H1 (cell line): ENCODE data around the gene C20orf202. TPM values are rescaled to one million over a fixed set of nuclear protein-coding genes. Genes with fewer than 3 reads are reported as not detected.

ENCODE experiments used
- CTCF ChIA-PET: fragments of 300-600 bp; sonication (Branson Sonifier 250); formaldehyde crosslinking; loops from one replicate; lab custom pipeline; 2021; ENCODE audit not compliant: partially characterized antibody; lab: Charles Lee
- POLR2A ChIA-PET: fragments of 300-600 bp; sonication (Branson Sonifier 250); formaldehyde crosslinking; loops from one replicate; lab custom pipeline; 2021; ENCODE audit warnings: inconsistent platforms; ENCODE audit not compliant: partially characterized antibody; lab: Charles Lee
- DNase-seq, 2 experiments: peaks; one replicate each; pipeline versions ENCODE4 v3.0.0 to v3.0.0-alpha.2; 2010 to 2022; ENCODE audit warnings: low spot score in 2 of 2, low read depth in 1 of 2, mixed read lengths in 1 of 2
- FAIRE-seq: peaks from 2 replicates; lab custom pipeline; 2011; peaks lifted over from hg19 to GRCh38; lab: Jason Lieb, UNC
- H2AFZ ChIP-seq: 2 replicates; pipeline ENCODE4 v1.8.1; 2012; ENCODE audit warnings: low read length, inconsistent platforms
- H2AK5ac ChIP-seq: 2 replicates; pipeline ENCODE4 v1.6.1; 2013; ENCODE audit warnings: low read depth, low read length
- H2BK120ac ChIP-seq: replicated peaks from 2 replicates; pipeline ENCODE3; 2013; ENCODE audit warnings: low read depth, low read length, inconsistent platforms
- H2BK12ac ChIP-seq: 2 replicates; pipeline ENCODE4 v1.6.1; 2013; ENCODE audit warnings: low read depth, low read length
- H2BK15ac ChIP-seq: 2 replicates; pipeline ENCODE4 v1.6.1; 2013; ENCODE audit warnings: low read length
- H2BK20ac ChIP-seq: 2 replicates; pipeline ENCODE4 v1.6.1; 2013; ENCODE audit warnings: low read length
- H2BK5ac ChIP-seq: 2 replicates; pipeline ENCODE4 v1.6.1; 2013; ENCODE audit warnings: low read depth, low read length
- H3K14ac ChIP-seq: 2 replicates; pipeline ENCODE4 v1.6.1; 2013; ENCODE audit warnings: inconsistent platforms; ENCODE audit not compliant: insufficient read length
- H3K18ac ChIP-seq: 2 replicates; pipeline ENCODE4 v1.6.1; 2013; ENCODE audit warnings: low read length; ENCODE audit errors: extremely low read depth
- H3K23ac ChIP-seq: 2 replicates; pipeline ENCODE4 v1.6.1; 2013; ENCODE audit warnings: inconsistent platforms; ENCODE audit not compliant: insufficient read length
- H3K23me2 ChIP-seq: 2 replicates; pipeline ENCODE4 v1.6.1; 2013; ENCODE audit warnings: low read depth, low read length
- H3K27ac ChIP-seq: 2 replicates; pipeline ENCODE4 v1.6.1; 2011; ENCODE audit warnings: low read depth, low read length, inconsistent platforms
- H3K27me3 ChIP-seq, 4 experiments: replicated peaks in 1 of 4; 1 replicate in 1 of 4; 2 replicates in 3 of 4; pipeline versions ENCODE4 v1.6.1 to v1.8.1; 2011 to 2013; ENCODE audit warnings: low read length in 3 of 4, mild to moderate bottlenecking in 3 of 4, inconsistent platforms in 2 of 4, mixed read lengths in 2 of 4, moderate library complexity in 1 of 4; ENCODE audit not compliant: control insufficient read depth in 3 of 4, insufficient read depth in 3 of 4; ENCODE audit errors: extremely low read depth in 1 of 4
- H3K36me3 ChIP-seq, 4 experiments: 2 replicates each; pipeline versions ENCODE4 v1.6.1 to v1.8.1; 2011 to 2013; ENCODE audit warnings: mild to moderate bottlenecking in 4 of 4, low read length in 3 of 4, moderate library complexity in 2 of 4, control low read depth in 1 of 4, inconsistent platforms in 1 of 4; ENCODE audit not compliant: insufficient read depth in 4 of 4, control insufficient read depth in 2 of 4
- H3K4ac ChIP-seq: replicated peaks from 2 replicates; pipeline ENCODE3; 2013; ENCODE audit warnings: low read length, low read depth, mixed read lengths, inconsistent platforms; ENCODE audit not compliant: insufficient read length
- H3K4me1 ChIP-seq, 4 experiments: replicated peaks in 1 of 4; 1 replicate in 1 of 4; 2 replicates in 3 of 4; pipeline versions ENCODE4 v1.6.1 to v1.8.1; 2011 to 2013; ENCODE audit warnings: low read length in 3 of 4, inconsistent platforms in 2 of 4, mixed read lengths in 1 of 4; ENCODE audit not compliant: insufficient read depth in 4 of 4, control insufficient read depth in 3 of 4
- H3K4me2 ChIP-seq, 2 experiments: 2 replicates each; pipeline versions ENCODE4 v1.6.1 to v1.8.1; 2011 to 2013; ENCODE audit warnings: low read depth in 2 of 2, low read length in 2 of 2, control low read depth in 1 of 2, inconsistent platforms in 1 of 2, mild to moderate bottlenecking in 1 of 2; ENCODE audit not compliant: insufficient read depth in 1 of 2
- H3K4me3 ChIP-seq, 4 experiments: fragments of 200-600, 300-600 bp in 1 of 4; sonication (generic), shearing (Covaris generic), sonication (Bioruptor Twin) in 1 of 4; 2 replicates each; pipeline versions ENCODE4 v1.5.1 to v1.8.1; 2011 to 2016; ENCODE audit warnings: low read length in 4 of 4, low read depth in 3 of 4, control low read depth in 2 of 4, inconsistent platforms in 2 of 4, mild to moderate bottlenecking in 2 of 4, mixed read lengths in 1 of 4, moderate library complexity in 1 of 4; ENCODE audit not compliant: insufficient read depth in 2 of 4; ENCODE audit errors: extremely low read depth in 1 of 4
- H3K56ac ChIP-seq: replicated peaks from 2 replicates; pipeline ENCODE3; 2013; ENCODE audit warnings: low read depth, mild to moderate bottlenecking, mixed read lengths, low read length, inconsistent platforms; ENCODE audit not compliant: insufficient read length
- H3K79me1 ChIP-seq: 2 replicates; pipeline ENCODE4 v1.6.1; 2013; ENCODE audit warnings: low read depth, low read length, control low read depth
- H3K79me2 ChIP-seq, 2 experiments: 2 replicates each; pipeline versions ENCODE4 v1.6.1 to v1.8.1; 2012 to 2013; ENCODE audit warnings: low read length in 2 of 2, mild to moderate bottlenecking in 2 of 2, inconsistent platforms in 1 of 2; ENCODE audit not compliant: insufficient read depth in 2 of 2, control insufficient read depth in 1 of 2
- H3K9ac ChIP-seq, 4 experiments: replicated peaks in 1 of 4; 1 replicate in 1 of 4; 2 replicates in 3 of 4; pipeline versions ENCODE4 v1.6.1 to v1.8.1; 2011 to 2013; ENCODE audit warnings: low read depth in 3 of 4, low read length in 3 of 4, control low read depth in 2 of 4, mild to moderate bottlenecking in 2 of 4, moderate library complexity in 2 of 4, inconsistent platforms in 1 of 4; ENCODE audit errors: extremely low read depth in 1 of 4
- H3K9me3 ChIP-seq, 2 experiments: 2 replicates each; pipeline versions ENCODE4 v1.6.1 to v1.8.1; 2012 to 2013; ENCODE audit warnings: mild to moderate bottlenecking in 2 of 2, moderate library complexity in 2 of 2, control low read depth in 1 of 2, inconsistent platforms in 1 of 2, low read depth in 1 of 2, low read length in 1 of 2, mixed read lengths in 1 of 2; ENCODE audit not compliant: insufficient read depth in 2 of 2
- H4K20me1 ChIP-seq, 2 experiments: replicated peaks in 1 of 2; 2 replicates each; pipeline versions ENCODE3 to v1.8.1; 2011 to 2013; ENCODE audit warnings: inconsistent platforms in 2 of 2, low read length in 2 of 2, mild to moderate bottlenecking in 1 of 2; ENCODE audit not compliant: insufficient read depth in 2 of 2, control insufficient read depth in 1 of 2
- H4K5ac ChIP-seq: 2 replicates; pipeline ENCODE4 v1.6.1; 2013; ENCODE audit warnings: low read length, low read depth, mixed read lengths, inconsistent platforms; ENCODE audit not compliant: insufficient read length
- H4K8ac ChIP-seq: 2 replicates; pipeline ENCODE4 v1.8.0; 2013; ENCODE audit warnings: mild to moderate bottlenecking, moderate library complexity, low read length, inconsistent platforms; ENCODE audit not compliant: insufficient read depth; ENCODE audit errors: extremely low read depth
- H4K91ac ChIP-seq: replicated peaks from 2 replicates; pipeline ENCODE3; 2013; ENCODE audit warnings: low read length, mixed read lengths, inconsistent platforms; ENCODE audit not compliant: insufficient read length
- CTCF ChIP-seq, 3 experiments: IDR thresholded peaks; 1 replicate in 2 of 3; 2 replicates in 1 of 3; pipeline versions ENCODE4 v1.5.1 to v1.6.1; 2011; ENCODE audit warnings: low read length in 3 of 3, mild to moderate bottlenecking in 3 of 3, inconsistent platforms in 2 of 3, low read depth in 1 of 3, moderate library complexity in 1 of 3; ENCODE audit not compliant: insufficient read depth in 1 of 3; ENCODE audit errors: control extremely low read depth in 1 of 3
- HDAC6 ChIP-seq: IDR thresholded peaks from one replicate; pipeline ENCODE4 v1.7.1; 2012; ENCODE audit warnings: low read depth, mild to moderate bottlenecking, inconsistent platforms, low read length, moderate library complexity
- JUN ChIP-seq: IDR thresholded peaks from 2 replicates; pipeline ENCODE4 v1.6.1; 2011; ENCODE audit warnings: low read depth, mild to moderate bottlenecking, improper control_type of control experiment, low read length
- RFX5 ChIP-seq: IDR thresholded peaks from 2 replicates; pipeline ENCODE4 v1.6.1; 2011; ENCODE audit warnings: low read depth, low read length, improper control_type of control experiment, borderline replicate concordance
- WGBS, 2 experiments: shearing (Covaris generic) in 1 of 2; methylation state at CpG; one replicate each; pipeline versions ENCODE4 v1.1.6 to v1.1.7; 2013 to 2015; ENCODE audit warnings: low lambda C conversion rate in 2 of 2, mixed read lengths in 2 of 2, inconsistent platforms in 1 of 2, low coverage in 1 of 2, missing lambda C conversion rate in 1 of 2; ENCODE audit not compliant: insufficient replicate concordance in 2 of 2, insufficient coverage in 1 of 2, insufficient read length in 1 of 2; ENCODE audit errors: extremely low coverage in 1 of 2, missing lambda C conversion rate in 1 of 2; 5-methylcytosine and 5-hydroxymethylcytosine counted together
- long read RNA-seq, 2 experiments: library from RNA in 1 of 2; library from capped mRNA in 1 of 2; stranded (forward); transcript quantifications; one replicate each; pipeline ENCODE4 v2.0.0, GENCODE V29; 2021; ENCODE audit warnings: inconsistent platforms in 1 of 2
- polyA minus RNA-seq, 3 experiments: library from RNA; depleted of rRNA, polyadenylated mRNA; stranded (reverse); fragments of >200 nt; gene quantifications; 1 replicate in 2 of 3; 2 replicates in 1 of 3; pipeline ENCODE4 v1.2.3, GENCODE V29; 2011
- polyA plus RNA-seq, 7 experiments: library from polyadenylated mRNA; depleted of rRNA in 3 of 7; stranded (reverse) in 5 of 7; unstranded in 2 of 7; fragments of >200 nt in 5 of 7; fragments of 200-250 nt in 2 of 7; gene quantifications; 1 replicate in 5 of 7; 2 replicates in 1 of 7; 4 replicates in 1 of 7; pipeline versions ENCODE4 v1.2.1 to v1.2.3, GENCODE V29; 2011 to 2013; ENCODE audit warnings: missing spikeins in 2 of 7, mixed read lengths in 2 of 7
- total RNA-seq: library from RNA; stranded (reverse); fragmentation: NEBNext Ultra II Directional; extraction: Animal tissue kit (Norgen Biotek cat#: 25700); gene quantifications from 2 replicates; pipeline ENCODE4 v1.2.1, GENCODE V29; 2021

C20orf202 gene
- total RNA-seq (not detected in 2 replicates), polyA plus RNA-seq (2011; rRNA removed) (0.11 and 0.12 TPM in 2 replicates), polyA minus RNA-seq (2011; rRNA and poly(A)+ RNA removed) (0.17 TPM in 1 of 2 replicates, not detected in the other)
- 0.08 TPM for polyA plus RNA-seq (2011; cell fraction: cytosol; rRNA removed)
- polyA plus RNA-seq (2011; cell fraction: nucleus; rRNA removed), result 0.09 TPM
- 0.17 TPM in 1 of 4 replicates, not detected in the others for polyA plus RNA-seq (2012, experiment 1 of 2)
- not detected for polyA plus RNA-seq (2012, experiment 2 of 2)
- polyA plus RNA-seq (2013, experiment 1 of 2), result 0.08 TPM
- polyA plus RNA-seq (2013, experiment 2 of 2), result 0.04 TPM
- not detected for polyA minus RNA-seq (2011; cell fraction: cytosol; rRNA and poly(A)+ RNA removed)
- not detected for polyA minus RNA-seq (2011; cell fraction: nucleus; rRNA and poly(A)+ RNA removed)
- long read RNA-seq, experiment 1, result 0 reads
- long read RNA-seq, experiment 2, result 0 reads

- H2BK12ac ChIP-seq, result no peak within 1 kb of the TSS
- no peaks in the 10 kb centered on the region for H3K36me3 ChIP-seq
- H2BK120ac ChIP-seq, result no peak within 1 kb of the TSS
- no peak within 1 kb of the TSS for H4K91ac ChIP-seq
- no peak within 1 kb of the TSS for H3K27ac ChIP-seq
- H2BK5ac ChIP-seq, result no peak within 1 kb of the TSS
- TF ChIP-seq RFX5 (no peak), HDAC6 (no peak), CTCF (IDR thresholded peaks at IDR 0.05; ENCODE audit: control extremely low read depth in 1 of 3, insufficient read depth in 1 of 3, low read depth in 1 of 3, low read length in 3 of 3) (no peak), JUN (no peak)
- no peak for DNase-seq
- H3K27me3 ChIP-seq, result no peaks in the 10 kb centered on the region; a peak in 2 of 7 replicates
- H4K5ac ChIP-seq, result no peak within 1 kb of the TSS
- FAIRE-seq, result no peak
- H3K9me3 ChIP-seq, result no peaks in the 10 kb centered on the region
- ChIA-PET POLR2A (no interaction called here), CTCF (interaction anchor here (11.9 kb wide), 1 partner anchor 25 kb away, joined by 101 read pairs; no protein-coding TSS in a partner anchor)
- no peaks in the 10 kb centered on the region for H3K23me2 ChIP-seq
- H3K9ac ChIP-seq, result no peak within 1 kb of the TSS
- H3K4ac ChIP-seq, result no peak within 1 kb of the TSS
- H3K56ac ChIP-seq, result no peak within 1 kb of the TSS
- H3K79me2 ChIP-seq, result no peaks in the 10 kb centered on the region
- H4K8ac ChIP-seq, result no peak within 1 kb of the TSS
- 86% methylated on average over 5 of the region's 5 CpGs; no CpG with 5 or more reads in 1 of the 2 experiments for WGBS, 2 experiments
- no peaks in the 10 kb centered on the region for H4K20me1 ChIP-seq
- H2AFZ ChIP-seq, result no peak within 1 kb of the TSS
- no peak within 1 kb of the TSS for H3K18ac ChIP-seq
- no peak within 1 kb of the TSS for H3K23ac ChIP-seq
- no peaks in the 10 kb centered on the region for H3K79me1 ChIP-seq
- no peak within 1 kb of the TSS for H3K14ac ChIP-seq
- H3K4me1 ChIP-seq, result no peaks in the 10 kb centered on the region
- no peak within 1 kb of the TSS for H3K4me3 ChIP-seq
- no peak within 1 kb of the TSS for H2AK5ac ChIP-seq
- no peak within 1 kb of the TSS for H2BK15ac ChIP-seq
- H3K4me2 ChIP-seq, result no peak within 1 kb of the TSS
- no peak within 1 kb of the TSS; the same call in 1 of the 2 replicates for H2BK20ac ChIP-seq
Measured at GRCh38 chr20:1202762-1203504, at the start of gene C20orf202. C20orf202 (plus strand) TSS chr20:1203454; CDS start chr20:1203586, 132 bp downstream.
